A204.1 (cell line): ENCODE data around the gene PFN3.

Experiments
- FAIRE-seq: peaks from 2 replicates; lab custom pipeline; 2012; peaks lifted over from hg19 to GRCh38; lab: Jason Lieb, UNC

The PFN3 gene

GRCh38 chr5:177359451-177359851, 41.0 kb downstream of the PFN3 start:
- FAIRE-seq, result no peak

- no peak for FAIRE-seq
Measured at GRCh38 chr5:177358370-177358819, 42.1 kb downstream of the PFN3 start.

GRCh38 chr5:177357459-177358351, 42.8 kb downstream of the PFN3 start, which contains the start of gene RGS14:
TSS of gene RGS14 (plus strand) at chr5:177357924. CDS start at chr5:177358025, 101 bp downstream.
- no peak for FAIRE-seq

GRCh38 chr5:177357146-177357458, 43.4 kb downstream of the PFN3 start:
- no peak for FAIRE-seq

GRCh38 chr5:177356746-177357145, 43.7 kb downstream of the PFN3 start:
- FAIRE-seq, result no peak

- FAIRE-seq, result no peak
Measured at GRCh38 chr5:177355868-177356168, 44.6 kb downstream of the PFN3 start.

GRCh38 chr5:177355162-177355867, 45.1 kb downstream of the PFN3 start:
- no peak for FAIRE-seq

- no peak for FAIRE-seq
Measured at GRCh38 chr5:177354711-177355110, 45.8 kb downstream of the PFN3 start.

- no peak for FAIRE-seq
Measured at GRCh38 chr5:177354256-177354655, 46.2 kb downstream of the PFN3 start.

- no peak for FAIRE-seq
Measured at GRCh38 chr5:177353093-177353492, 47.4 kb downstream of the PFN3 start.

- FAIRE-seq, result peak; percentile 65
Measured at GRCh38 chr5:177351392-177352329, 48.8 kb downstream of the PFN3 start, which contains the start of gene LMAN2. TSS of gene LMAN2 (minus strand) at chr5:177351668. CDS start at chr5:177351647, 21 bp downstream.

GRCh38 chr5:177350776-177351391, 49.6 kb downstream of the PFN3 start:
- no peak for FAIRE-seq
